ENCODE results near the gene ETV6.

DNA sequence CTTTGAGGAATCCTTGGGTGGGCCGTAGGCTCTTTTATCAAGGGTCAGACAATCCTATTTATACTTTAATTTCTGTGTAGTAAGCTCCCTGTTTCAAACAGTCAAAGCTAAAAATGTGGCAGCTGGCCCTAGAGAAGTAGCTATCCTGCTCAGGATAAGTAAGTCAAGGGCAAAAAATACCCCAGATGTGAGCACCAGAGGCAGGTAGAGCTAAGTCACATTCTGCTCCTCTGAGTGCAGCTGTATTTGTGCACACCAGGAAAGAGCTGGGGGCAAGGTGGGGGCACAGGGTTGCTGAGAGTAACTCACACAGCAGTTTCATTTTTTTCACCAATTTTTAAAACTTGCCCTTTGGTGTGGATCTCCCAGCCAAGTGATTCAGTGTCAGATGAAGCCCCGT lies 5.3 kb downstream of the ETV6 start:
- TF ChIP-seq POLR2A (IDR thresholded peaks at IDR 0.05): no peak
- TF ChIP-seq, protein P1, sequence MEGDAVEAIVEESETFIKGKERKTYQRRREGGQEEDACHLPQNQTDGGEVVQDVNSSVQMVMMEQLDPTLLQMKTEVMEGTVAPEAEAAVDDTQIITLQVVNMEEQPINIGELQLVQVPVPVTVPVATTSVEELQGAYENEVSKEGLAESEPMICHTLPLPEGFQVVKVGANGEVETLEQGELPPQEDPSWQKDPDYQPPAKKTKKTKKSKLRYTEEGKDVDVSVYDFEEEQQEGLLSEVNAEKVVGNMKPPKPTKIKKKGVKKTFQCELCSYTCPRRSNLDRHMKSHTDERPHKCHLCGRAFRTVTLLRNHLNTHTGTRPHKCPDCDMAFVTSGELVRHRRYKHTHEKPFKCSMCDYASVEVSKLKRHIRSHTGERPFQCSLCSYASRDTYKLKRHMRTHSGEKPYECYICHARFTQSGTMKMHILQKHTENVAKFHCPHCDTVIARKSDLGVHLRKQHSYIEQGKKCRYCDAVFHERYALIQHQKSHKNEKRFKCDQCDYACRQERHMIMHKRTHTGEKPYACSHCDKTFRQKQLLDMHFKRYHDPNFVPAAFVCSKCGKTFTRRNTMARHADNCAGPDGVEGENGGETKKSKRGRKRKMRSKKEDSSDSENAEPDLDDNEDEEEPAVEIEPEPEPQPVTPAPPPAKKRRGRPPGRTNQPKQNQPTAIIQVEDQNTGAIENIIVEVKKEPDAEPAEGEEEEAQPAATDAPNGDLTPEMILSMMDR (IDR thresholded peaks at IDR 0.05): no peak

Data from uterus (tissue), 2 donors.